ENCODE data around the gene RABGEF1. TPM values are rescaled to one million over a fixed set of nuclear protein-coding genes. Genes with fewer than 3 reads are reported as not detected.
"Not testable (repeated sequence)": the region's sequence is repeated elsewhere in the genome, so short reads cannot be mapped to it uniquely, and the experiment has no call there.

RABGEF1 gene
- total and polyA plus RNA-seq, 12 donors: 7.2 to 23.4 (median 16.6) TPM

DNA sequence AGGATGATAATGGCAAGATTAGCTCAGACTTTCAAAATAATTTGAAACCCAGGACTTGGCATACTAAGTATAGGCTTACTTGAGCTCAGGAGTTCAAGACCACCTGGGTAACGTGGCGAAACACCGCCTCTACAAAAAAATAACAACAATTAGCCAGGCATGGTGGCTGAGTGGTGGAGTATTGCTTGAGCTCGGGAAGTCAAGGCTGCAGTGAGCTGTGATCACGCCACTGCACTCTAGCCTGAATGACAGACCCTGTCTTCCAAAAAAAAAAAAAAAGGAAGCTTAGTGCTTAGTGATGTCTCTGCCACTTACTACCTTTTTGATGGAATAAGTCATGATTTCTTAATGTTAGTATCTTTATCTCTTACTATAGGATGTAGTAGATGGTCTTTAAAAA is 25.5 kb downstream of the RABGEF1 start:
- ATAC-seq (no peak), DNase-seq (no peak)
- Histone ChIP-seq H3K9me3 (peaks cover 0 to 11% (median 0%) of the 10 kb centered on the region in 11 donors), H3K27me3 (no peaks in the 10 kb centered on the region), H3K4me3 (no peak overlapping the region), H3K36me3 (no peaks in the 10 kb centered on the region), H3K4me1 (peaks cover 0 to 22% (median 15%) of the 10 kb centered on the region in 9 donors), H3K27ac (no peak overlapping the region)
- intact Hi-C loops (cut with DNase I): no loop called here
- 95 to 97% methylated on average over 5 of the region's 5 CpGs for WGBS, 2 donors
- TF ChIP-seq, protein P1, sequence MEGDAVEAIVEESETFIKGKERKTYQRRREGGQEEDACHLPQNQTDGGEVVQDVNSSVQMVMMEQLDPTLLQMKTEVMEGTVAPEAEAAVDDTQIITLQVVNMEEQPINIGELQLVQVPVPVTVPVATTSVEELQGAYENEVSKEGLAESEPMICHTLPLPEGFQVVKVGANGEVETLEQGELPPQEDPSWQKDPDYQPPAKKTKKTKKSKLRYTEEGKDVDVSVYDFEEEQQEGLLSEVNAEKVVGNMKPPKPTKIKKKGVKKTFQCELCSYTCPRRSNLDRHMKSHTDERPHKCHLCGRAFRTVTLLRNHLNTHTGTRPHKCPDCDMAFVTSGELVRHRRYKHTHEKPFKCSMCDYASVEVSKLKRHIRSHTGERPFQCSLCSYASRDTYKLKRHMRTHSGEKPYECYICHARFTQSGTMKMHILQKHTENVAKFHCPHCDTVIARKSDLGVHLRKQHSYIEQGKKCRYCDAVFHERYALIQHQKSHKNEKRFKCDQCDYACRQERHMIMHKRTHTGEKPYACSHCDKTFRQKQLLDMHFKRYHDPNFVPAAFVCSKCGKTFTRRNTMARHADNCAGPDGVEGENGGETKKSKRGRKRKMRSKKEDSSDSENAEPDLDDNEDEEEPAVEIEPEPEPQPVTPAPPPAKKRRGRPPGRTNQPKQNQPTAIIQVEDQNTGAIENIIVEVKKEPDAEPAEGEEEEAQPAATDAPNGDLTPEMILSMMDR (IDR thresholded peaks at IDR 0.05): no peak

DNA sequence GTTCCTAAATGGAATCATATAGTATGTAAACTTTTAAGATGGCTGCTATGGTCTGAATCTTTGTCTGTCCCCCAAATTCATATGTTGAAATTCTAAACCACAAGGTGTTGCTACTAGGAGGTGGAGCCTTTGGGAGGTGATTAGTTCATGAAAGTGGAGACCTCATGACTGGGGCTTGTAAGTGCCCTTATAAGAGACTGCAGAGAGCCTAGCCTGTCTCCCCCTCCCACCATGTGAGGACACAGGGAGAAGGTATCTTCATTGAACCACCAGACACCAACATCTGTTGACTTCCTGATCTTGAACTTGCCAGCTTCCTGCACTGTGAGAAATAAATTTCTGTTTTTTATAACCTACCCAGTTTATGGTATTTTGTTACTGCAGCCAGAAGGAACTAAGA is 27.0 kb downstream of the RABGEF1 start:
- H3K36me3 ChIP-seq: peaks cover 0 to 11% (median 0%) of the 10 kb centered on the region in 9 donors
- H3K27ac ChIP-seq; intact Hi-C loops (cut with DNase I); DNase-seq; ATAC-seq; H3K27me3 ChIP-seq; H3K4me3 ChIP-seq: not testable (repeated sequence)
- H3K9me3 ChIP-seq: peaks cover 0 to 11% (median 0%) of the 10 kb centered on the region in 11 donors
- peaks cover 0 to 22% (median 15%) of the 10 kb centered on the region in 9 donors for H3K4me1 ChIP-seq

DNA sequence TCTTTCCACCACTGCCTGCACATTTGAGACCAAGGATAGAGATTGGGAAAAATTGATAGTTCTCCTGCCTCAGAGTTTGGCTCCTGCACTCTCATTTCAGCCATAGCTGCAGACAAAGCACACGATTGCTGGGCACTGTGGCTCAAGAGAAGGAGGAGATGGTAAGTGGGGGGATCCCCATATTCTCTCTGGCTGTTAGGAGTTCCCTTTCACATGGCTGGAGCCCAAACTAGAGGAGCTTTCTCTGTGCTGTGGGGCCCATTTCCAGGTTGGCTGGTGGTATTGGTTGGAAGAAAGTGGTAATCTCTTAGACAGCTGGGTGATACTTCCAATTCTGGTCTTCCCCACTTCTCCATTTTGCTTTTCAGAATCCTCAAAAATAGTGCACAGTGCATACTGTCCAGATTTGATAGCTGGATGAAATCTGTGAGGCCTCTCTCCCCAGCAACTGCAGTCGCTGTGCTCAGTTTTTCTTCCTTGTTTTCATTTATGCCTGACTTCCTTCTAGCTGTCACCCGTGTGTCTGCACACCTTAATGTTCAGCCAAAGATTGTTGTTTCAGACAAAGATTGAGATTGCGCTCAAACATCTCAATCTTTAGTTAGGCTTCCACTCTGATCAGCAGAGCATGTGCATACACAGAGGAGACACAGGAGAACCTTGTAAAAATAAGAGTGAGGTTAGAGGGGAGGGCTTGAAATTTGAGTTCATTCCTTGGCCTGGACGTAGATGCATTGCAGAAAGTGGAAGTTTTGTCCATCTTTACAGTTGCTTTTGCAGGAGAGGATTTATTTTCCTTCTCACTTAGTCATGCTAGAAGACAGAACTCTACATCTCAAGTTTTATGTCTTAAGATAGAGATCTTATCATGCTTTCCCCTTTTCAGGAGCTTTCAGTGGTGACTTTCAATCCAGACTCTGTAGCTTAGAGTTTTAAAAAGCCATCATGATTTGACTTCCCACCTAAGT is 28.6 kb downstream of the RABGEF1 start:
- Histone ChIP-seq H3K36me3 (peaks cover 0 to 27% (median 0%) of the 10 kb centered on the region in 9 donors), H3K27ac (no peak overlapping the region), H3K4me1 (peaks cover 0 to 22% (median 15%) of the 10 kb centered on the region in 9 donors), H3K9me3 (no peaks in the 10 kb centered on the region), H3K4me3 (no peak overlapping the region), H3K27me3 (no peaks in the 10 kb centered on the region)
- ATAC-seq (no peak), DNase-seq (no peak)
- WGBS, 2 donors: 86 to 89% methylated on average over 4 of the region's 5 CpGs
- TF ChIP-seq, protein P1 (IDR thresholded peaks at IDR 0.05): no peak
- intact Hi-C loops (cut with DNase I): no loop called here

DNA sequence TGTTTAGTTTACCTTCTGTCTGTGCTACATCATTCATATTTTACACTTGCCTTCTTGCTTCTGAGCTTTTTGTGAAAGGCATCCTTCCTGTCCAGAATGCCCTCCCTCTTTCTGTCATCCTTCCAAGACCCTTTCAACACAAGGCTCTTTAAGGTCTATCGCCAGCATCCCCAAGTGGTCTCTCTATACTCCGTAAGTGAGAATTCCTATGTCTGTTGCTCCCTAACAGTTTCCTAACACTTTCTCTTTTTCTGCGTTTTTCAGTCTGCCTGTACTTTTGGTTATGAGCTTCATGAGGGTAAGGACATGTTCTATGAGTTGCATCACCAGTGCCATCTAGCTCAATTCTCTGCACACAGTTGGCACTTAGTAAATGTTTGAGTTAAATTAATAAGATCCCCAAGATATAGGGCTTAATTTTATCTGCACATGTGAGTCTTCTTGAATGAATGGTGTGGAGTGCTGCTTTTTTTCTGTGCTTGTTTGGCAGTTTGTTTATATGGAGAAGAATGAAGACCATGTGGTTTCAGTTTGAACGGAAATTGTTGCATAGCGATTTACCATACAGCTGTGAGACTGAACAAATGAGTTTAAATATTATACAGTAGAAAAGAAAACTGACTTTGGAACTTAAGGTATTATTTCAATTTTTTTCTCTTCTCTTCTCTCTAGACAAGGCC is 29.4 kb downstream of the RABGEF1 start:
- WGBS, 2 donors: 38 to 41% methylated on average over 5 of the region's 5 CpGs
- Histone ChIP-seq H3K27ac (no peak overlapping the region), H3K36me3 (peaks cover 0 to 36% (median 6%) of the 10 kb centered on the region in 9 donors), H3K4me1 (peaks cover 0 to 22% (median 15%) of the 10 kb centered on the region in 9 donors), H3K4me3 (no peak overlapping the region), H3K27me3 (no peaks in the 10 kb centered on the region), H3K9me3 (no peaks in the 10 kb centered on the region)
- intact Hi-C loops (cut with DNase I): no loop called here
- DNase-seq: no peak
- no peak for ATAC-seq
- TF ChIP-seq, protein P1 (IDR thresholded peaks at IDR 0.05): no peak
